OCI-M2 (cell line): ENCODE results near the gene SPOCK1.

Experiments
- DNase-seq: peaks from one replicate; lab custom pipeline; 2025; ENCODE audit not compliant: unreplicated experiment; lab: John Stamatoyannopoulos, UW

SPOCK1 gene

GRCh38 chr5:137122558-137122957 lies 376.6 kb downstream of the SPOCK1 start:
- no peak for DNase-seq

- DNase-seq, result no peak
Measured at GRCh38 chr5:137122075-137122474, 377.1 kb downstream of the SPOCK1 start.

- no peak for DNase-seq
Measured at GRCh38 chr5:137119321-137119720, 379.8 kb downstream of the SPOCK1 start.

- no peak for DNase-seq
Measured at GRCh38 chr5:137118629-137119028, 380.5 kb downstream of the SPOCK1 start.

- DNase-seq, result no peak
Measured at GRCh38 chr5:137115152-137115551, 384.0 kb downstream of the SPOCK1 start.

GRCh38 chr5:137114529-137114928 lies 384.6 kb downstream of the SPOCK1 start:
- no peak for DNase-seq

- DNase-seq, result no peak
Measured at GRCh38 chr5:137113939-137114338, 385.2 kb downstream of the SPOCK1 start.

GRCh38 chr5:137113161-137113560 lies 386.0 kb downstream of the SPOCK1 start:
- DNase-seq, result no peak

- DNase-seq, result no peak
Measured at GRCh38 chr5:137105351-137106035, 393.6 kb downstream of the SPOCK1 start.

GRCh38 chr5:137101544-137101943 lies 397.6 kb downstream of the SPOCK1 start:
- no peak for DNase-seq

GRCh38 chr5:137099651-137100050 lies 399.5 kb downstream of the SPOCK1 start:
- no peak for DNase-seq

- no peak for DNase-seq
Measured at GRCh38 chr5:137098663-137099062, 400.5 kb downstream of the SPOCK1 start.

- no peak for DNase-seq
Measured at GRCh38 chr5:137098238-137098637, 400.9 kb downstream of the SPOCK1 start.

GRCh38 chr5:137097203-137097602 lies 401.9 kb downstream of the SPOCK1 start:
- no peak for DNase-seq

- no peak for DNase-seq
Measured at GRCh38 chr5:137096149-137097103, 402.7 kb downstream of the SPOCK1 start.

GRCh38 chr5:137095597-137095996 lies 403.5 kb downstream of the SPOCK1 start:
- DNase-seq, result no peak

GRCh38 chr5:137092831-137093230 lies 406.3 kb downstream of the SPOCK1 start:
- no peak for DNase-seq

GRCh38 chr5:137091472-137091871 lies 407.7 kb downstream of the SPOCK1 start:
- no peak for DNase-seq

- no peak for DNase-seq
Measured at GRCh38 chr5:137090721-137091120, 408.4 kb downstream of the SPOCK1 start.

GRCh38 chr5:137090151-137090550 lies 409.0 kb downstream of the SPOCK1 start:
- no peak for DNase-seq

GRCh38 chr5:137088175-137088574 lies 411.0 kb downstream of the SPOCK1 start:
- no peak for DNase-seq

- DNase-seq, result no peak
Measured at GRCh38 chr5:137086342-137086741, 412.8 kb downstream of the SPOCK1 start.
